Mesendoderm (in vitro differentiated cells): ENCODE data around the gene STYK1. TPM values are rescaled to one million over a fixed set of nuclear protein-coding genes. Genes with fewer than 3 reads are reported as not detected.

Experiments used
- DNase-seq: peaks from one replicate; pipeline ENCODE4 v3.0.0; 2013
- H2AK5ac ChIP-seq: 2 replicates; pipeline ENCODE4 v1.6.1; 2013; ENCODE audit warnings: low read length, inconsistent platforms
- H2BK120ac ChIP-seq: 2 replicates; pipeline ENCODE4 v1.6.1; 2013; ENCODE audit warnings: low read depth, mild to moderate bottlenecking, low read length, moderate library complexity, mixed read lengths
- H2BK15ac ChIP-seq: replicated peaks from 2 replicates; pipeline ENCODE4 v1.6.1; 2013; ENCODE audit warnings: low read depth, mild to moderate bottlenecking, moderate library complexity
- H2BK5ac ChIP-seq: 2 replicates; pipeline ENCODE4 v1.6.1; 2013; ENCODE audit warnings: low read length, inconsistent platforms
- H3K18ac ChIP-seq: 2 replicates; pipeline ENCODE4 v1.6.1; 2013; ENCODE audit warnings: mild to moderate bottlenecking, low read length, mixed read lengths
- H3K23ac ChIP-seq: one replicate; pipeline ENCODE4 v1.6.1; 2013; ENCODE audit warnings: low read length
- H3K27ac ChIP-seq: 2 replicates; pipeline ENCODE4 v1.5.1; 2013; ENCODE audit warnings: low read depth, mild to moderate bottlenecking, inconsistent platforms, low read length, moderate library complexity
- H3K27me3 ChIP-seq: 2 replicates; pipeline ENCODE4 v1.6.1; 2013; ENCODE audit warnings: low read length, control low read depth, mild to moderate bottlenecking, inconsistent platforms; ENCODE audit not compliant: insufficient read depth, poor library complexity
- H3K36me3 ChIP-seq: 2 replicates; pipeline ENCODE4 v1.6.1; 2013; ENCODE audit warnings: low read length, inconsistent platforms; ENCODE audit not compliant: control insufficient read depth, insufficient read depth
- H3K4ac ChIP-seq: one replicate; pipeline ENCODE4 v1.6.1; 2013; ENCODE audit warnings: low read depth, mild to moderate bottlenecking, low read length, moderate library complexity
- H3K4me1 ChIP-seq: 2 replicates; pipeline ENCODE4 v1.6.1; 2013; ENCODE audit warnings: low read depth, low read length, inconsistent platforms; ENCODE audit not compliant: control insufficient read depth
- H3K4me2 ChIP-seq: 2 replicates; pipeline ENCODE4 v1.6.1; 2013; ENCODE audit warnings: low read length
- H3K4me3 ChIP-seq: 2 replicates; pipeline ENCODE4 v1.5.1; 2013; ENCODE audit warnings: mild to moderate bottlenecking, low read length
- H3K56ac ChIP-seq: one replicate; pipeline ENCODE4 v1.6.1; 2013; ENCODE audit warnings: low read length
- H3K79me1 ChIP-seq: 2 replicates; pipeline ENCODE4 v1.6.1; 2013; ENCODE audit warnings: low read length, inconsistent platforms
- H3K79me2 ChIP-seq: 2 replicates; pipeline ENCODE4 v1.6.1; 2013; ENCODE audit warnings: mild to moderate bottlenecking, low read length; ENCODE audit not compliant: control insufficient read depth, insufficient read depth
- H3K9ac ChIP-seq: 2 replicates; pipeline ENCODE4 v1.6.1; 2013; ENCODE audit warnings: low read length, inconsistent platforms
- H4K5ac ChIP-seq: one replicate; pipeline ENCODE4 v1.6.1; 2013; ENCODE audit warnings: low read length
- H4K8ac ChIP-seq: one replicate; pipeline ENCODE4 v1.6.1; 2013; ENCODE audit warnings: low read depth, mild to moderate bottlenecking, control low read depth, low read length, moderate library complexity
- WGBS: extraction: QIAGEN DNeasy Blood & Tissue Kit; methylation state at CpG from one replicate; pipeline ENCODE4 v1.1.7; 2013; ENCODE audit warnings: low lambda C conversion rate, missing lambda C conversion rate; ENCODE audit not compliant: insufficient coverage; ENCODE audit errors: extremely low coverage; 5-methylcytosine and 5-hydroxymethylcytosine counted together
- polyA plus RNA-seq, 2 experiments: library from polyadenylated mRNA; stranded (reverse); fragments of 200-250 nt; gene quantifications; one replicate each; pipeline ENCODE4 v1.2.3, GENCODE V29; 2013

Gene STYK1
- polyA plus RNA-seq (2013, experiment 1 of 2): 2.5 TPM
- polyA plus RNA-seq (2013, experiment 2 of 2): 2.5 TPM

DNA sequence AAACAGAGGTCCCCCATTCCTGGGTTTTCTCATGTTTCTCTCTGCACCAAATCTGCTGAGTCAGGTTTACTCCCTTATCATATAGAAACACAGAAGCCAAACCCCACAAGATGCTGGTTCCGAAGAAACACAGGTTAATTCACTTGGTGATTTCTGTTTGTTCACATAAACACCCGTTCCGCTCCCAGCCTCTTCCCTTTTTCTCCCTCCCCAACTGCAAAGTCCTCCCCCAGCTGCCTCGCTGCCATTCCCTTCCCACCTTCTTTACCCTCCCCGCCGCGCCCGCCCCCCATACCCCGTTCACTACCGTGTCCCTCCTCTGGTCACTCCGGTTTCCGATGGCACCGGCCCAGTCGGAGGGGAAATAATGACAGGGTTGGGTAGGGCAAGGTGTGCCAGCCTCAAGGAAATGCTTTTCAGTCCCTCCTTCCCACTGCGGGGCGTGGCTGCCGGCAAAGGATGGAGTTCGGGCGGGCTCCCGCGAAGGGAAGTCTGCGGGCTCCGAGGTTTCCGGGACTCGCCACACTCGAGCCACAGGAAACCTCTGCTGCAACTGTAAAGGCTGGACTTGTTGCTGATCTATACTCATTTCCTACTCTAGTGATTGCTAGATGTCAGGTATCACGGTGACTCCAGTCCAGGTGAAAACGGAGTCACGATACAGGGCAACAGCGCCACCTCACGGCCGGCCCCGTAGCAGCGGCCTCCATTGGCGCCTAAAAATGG is at the start of gene STYK1:
TSS of gene STYK1 (minus strand) at position 394 of the 726 bp plus-strand sequence. CDS start 39,434 bp downstream, outside the sequence.
- Histone ChIP-seq H2AK5ac (no peak within 1 kb of the TSS), H3K27me3 (no peaks in the 10 kb centered on the region), H3K4me1 (no peaks in the 10 kb centered on the region), H3K23ac (no peak within 1 kb of the TSS), H3K56ac (peak within 1 kb of the TSS; percentile 83), H3K27ac (peak within 1 kb of the TSS; percentile 4), H3K4me3 (peak within 1 kb of the TSS; percentile 61), H3K4ac (no peak within 1 kb of the TSS), H2BK5ac (no peak within 1 kb of the TSS), H3K4me2 (peak within 1 kb of the TSS; percentile 63), H3K36me3 (no peaks in the 10 kb centered on the region), H3K79me1 (no peaks in the 10 kb centered on the region), H4K8ac (no peak within 1 kb of the TSS), H2BK15ac (no peak within 1 kb of the TSS), H3K18ac (no peak within 1 kb of the TSS), H4K5ac (no peak within 1 kb of the TSS), H3K79me2 (no peaks in the 10 kb centered on the region), H2BK120ac (no peak within 1 kb of the TSS), H3K9ac (peak within 1 kb of the TSS; percentile 52)
- WGBS: no CpG with 5 or more reads among the region's 35 CpGs
- DNase-seq: peak; percentile 90

GRCh38 chr12:10722905-10723746 is 49.3 kb upstream of the STYK1 start, which contains the start of gene YBX3:
Gene YBX3, minus strand, starts transcription at chr12:10723323. Its CDS starts 212 bp downstream, at chr12:10723111.
- no CpG with 5 or more reads among the region's 95 CpGs for WGBS
- no peak within 1 kb of the TSS for H3K23ac ChIP-seq

GRCh38 chr12:10722502-10722904 is 48.7 kb upstream of the STYK1 start:
- peak overlapping the region; percentile 81 for H3K27ac ChIP-seq
- peak overlapping the region; percentile 92 for H3K4ac ChIP-seq
- no peak overlapping the region for H4K5ac ChIP-seq
- H3K4me3 ChIP-seq: peak overlapping the region; percentile 65
- peaks cover 2% of the 10 kb centered on the region for H3K27me3 ChIP-seq
- no peak overlapping the region for H2BK120ac ChIP-seq
- H2BK5ac ChIP-seq: no peak overlapping the region
- peak overlapping the region; percentile 83 for H3K56ac ChIP-seq
- no peak overlapping the region for H4K8ac ChIP-seq
- WGBS: no CpG with 5 or more reads among the region's 36 CpGs
- DNase-seq: no peak
- H3K9ac ChIP-seq: peak overlapping the region; percentile 74
- peaks cover 8% of the 10 kb centered on the region for H3K4me1 ChIP-seq
- H3K4me2 ChIP-seq: peak overlapping the region; percentile 79
- peak overlapping the region; percentile 97 for H3K18ac ChIP-seq
- H3K23ac ChIP-seq: no peak overlapping the region
- no peak overlapping the region for H2BK15ac ChIP-seq
- H3K36me3 ChIP-seq: no peaks in the 10 kb centered on the region
- no peaks in the 10 kb centered on the region for H3K79me1 ChIP-seq
- H2AK5ac ChIP-seq: no peak overlapping the region
- peaks cover 43% of the 10 kb centered on the region for H3K79me2 ChIP-seq

More at GRCh38 chr12:10722905-10723746, 49.3 kb upstream of the STYK1 start, which contains the start of gene YBX3:
- H3K4me1 ChIP-seq: peaks cover 8% of the 10 kb centered on the region
- peak within 1 kb of the TSS; percentile 97 for H3K18ac ChIP-seq
- peak within 1 kb of the TSS; percentile 79 for H3K4me2 ChIP-seq
- DNase-seq: peak; percentile 89
- H4K8ac ChIP-seq: no peak within 1 kb of the TSS
- peaks cover 2% of the 10 kb centered on the region for H3K27me3 ChIP-seq
- no peak within 1 kb of the TSS for H2AK5ac ChIP-seq
- no peak within 1 kb of the TSS for H2BK15ac ChIP-seq
- H3K56ac ChIP-seq: peak within 1 kb of the TSS; percentile 83
- peak within 1 kb of the TSS; percentile 81 for H3K27ac ChIP-seq
- no peak within 1 kb of the TSS for H2BK5ac ChIP-seq
- no peaks in the 10 kb centered on the region for H3K36me3 ChIP-seq
- peak within 1 kb of the TSS; percentile 74 for H3K9ac ChIP-seq
- H2BK120ac ChIP-seq: no peak within 1 kb of the TSS
- H3K79me2 ChIP-seq: peaks cover 39% of the 10 kb centered on the region
- H3K4ac ChIP-seq: peak within 1 kb of the TSS; percentile 92
- peak within 1 kb of the TSS; percentile 65 for H3K4me3 ChIP-seq
- H3K79me1 ChIP-seq: no peaks in the 10 kb centered on the region
- no peak within 1 kb of the TSS for H4K5ac ChIP-seq

DNA sequence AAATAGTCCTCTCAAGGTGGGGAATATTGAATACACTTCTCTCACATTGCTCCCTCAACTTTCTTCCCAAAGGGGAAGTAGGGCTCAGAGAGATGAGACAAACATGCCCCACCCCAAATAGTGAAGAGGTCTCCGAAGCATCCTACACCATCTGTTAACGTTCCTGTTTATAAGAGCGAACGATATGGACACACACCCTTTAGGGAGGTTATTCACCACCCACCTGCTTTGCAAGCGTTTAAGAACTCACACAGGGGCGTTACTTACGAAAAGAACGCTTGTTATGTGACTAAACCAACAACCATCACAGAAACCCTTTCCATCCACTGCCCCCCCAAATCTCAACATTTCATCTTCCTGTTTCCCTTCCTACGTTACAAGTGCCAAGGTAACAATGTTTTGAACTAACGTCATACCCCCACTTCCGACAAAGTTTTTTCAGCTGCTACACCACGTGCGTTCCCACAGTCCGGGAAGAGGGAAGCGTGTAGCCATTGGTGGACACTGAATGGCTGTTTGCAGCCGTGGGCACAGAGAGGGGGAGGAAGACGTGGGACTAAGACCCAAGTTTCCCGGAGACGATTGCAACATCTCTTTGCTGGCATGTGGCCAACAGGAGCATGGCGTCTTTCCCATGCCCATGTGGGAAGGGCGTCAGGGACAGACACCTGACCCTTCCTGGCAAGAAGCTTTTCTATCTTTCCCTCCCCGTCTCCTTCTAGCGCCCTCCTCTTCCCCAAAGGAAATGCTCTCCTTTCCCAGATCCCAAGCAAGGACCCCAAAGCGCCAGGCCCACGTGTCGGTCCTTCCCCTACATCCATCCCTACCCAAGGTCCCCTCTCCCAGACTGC is 48.0 kb upstream of the STYK1 start:
- Histone ChIP-seq H2BK15ac (no peak overlapping the region), H3K4me3 (peak overlapping the region; percentile 65), H3K9ac (peak overlapping the region; percentile 74), H3K79me1 (no peaks in the 10 kb centered on the region), H2AK5ac (no peak overlapping the region), H3K27ac (no peak overlapping the region), H3K36me3 (no peaks in the 10 kb centered on the region), H4K8ac (no peak overlapping the region), H2BK5ac (peak overlapping the region; percentile 43), H3K56ac (peak overlapping the region; percentile 83), H3K27me3 (peaks cover 2% of the 10 kb centered on the region), H3K4ac (no peak overlapping the region), H3K4me1 (peaks cover 8% of the 10 kb centered on the region), H3K4me2 (peak overlapping the region; percentile 79), H4K5ac (no peak overlapping the region), H2BK120ac (no peak overlapping the region), H3K79me2 (peaks cover 45% of the 10 kb centered on the region), H3K18ac (peak overlapping the region; percentile 97), H3K23ac (peak overlapping the region; percentile 54)
- WGBS: no CpG with 5 or more reads among the region's 26 CpGs
- DNase-seq: peak; percentile 88

- H3K36me3 ChIP-seq: no peaks in the 10 kb centered on the region
- H3K4me2 ChIP-seq: peak overlapping the region; percentile 79
- H3K27ac ChIP-seq: no peak overlapping the region
- H4K5ac ChIP-seq: no peak overlapping the region
- DNase-seq: peak; percentile 15
- H2BK5ac ChIP-seq: no peak overlapping the region
- H3K79me2 ChIP-seq: peaks cover 51% of the 10 kb centered on the region
- no peak overlapping the region for H2AK5ac ChIP-seq
- no CpG with 5 or more reads among the region's 3 CpGs for WGBS
- H3K9ac ChIP-seq: peak overlapping the region; percentile 74
- H3K23ac ChIP-seq: no peak overlapping the region
- H3K56ac ChIP-seq: peak overlapping the region; percentile 77
- H2BK15ac ChIP-seq: no peak overlapping the region
- no peaks in the 10 kb centered on the region for H3K79me1 ChIP-seq
- no peak overlapping the region for H3K18ac ChIP-seq
- no peak overlapping the region for H3K4ac ChIP-seq
- H3K4me3 ChIP-seq: peak overlapping the region; percentile 65
- H4K8ac ChIP-seq: no peak overlapping the region
- H3K27me3 ChIP-seq: peaks cover 2% of the 10 kb centered on the region
- no peak overlapping the region for H2BK120ac ChIP-seq
- H3K4me1 ChIP-seq: peaks cover 8% of the 10 kb centered on the region
Measured at GRCh38 chr12:10720974-10721650, 47.3 kb upstream of the STYK1 start.
